Measurements from ENCODE around the gene KRTDAP. TPM values are rescaled to one million over a fixed set of nuclear protein-coding genes. Genes with fewer than 3 reads are reported as not detected.
A peak's percentile ranks its signal among the peaks of the same experiment; 100 is the strongest.
"Not testable (repeated sequence)": the region's sequence is repeated elsewhere in the genome, so short reads cannot be mapped to it uniquely, and the experiment has no call there.

KRTDAP gene
- total RNA-seq, 2 experiments from 2014 or later: not detected

DNA sequence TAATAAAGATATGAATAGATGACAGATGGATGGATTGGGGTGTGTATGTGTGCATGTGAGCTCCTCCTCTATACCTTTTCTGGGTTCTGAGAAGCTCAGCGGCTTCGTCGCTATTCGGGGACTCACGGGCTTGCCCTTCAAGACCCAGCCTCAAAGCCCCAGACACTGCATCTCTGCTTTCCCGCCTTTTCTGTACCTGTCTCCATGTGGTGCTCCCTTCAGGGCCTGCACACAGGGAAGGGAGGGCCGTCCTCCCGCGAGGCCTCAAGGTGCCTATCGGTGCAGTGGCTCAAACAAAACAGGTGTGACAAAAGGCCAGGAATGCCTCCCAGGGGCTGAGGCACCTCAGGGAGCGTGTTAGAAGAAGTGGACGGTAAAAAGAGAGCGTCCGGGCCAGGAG lies 16.2 kb downstream of the KRTDAP start:
- intact Hi-C loops (cut with micrococcal nuclease): no loop called here

DNA sequence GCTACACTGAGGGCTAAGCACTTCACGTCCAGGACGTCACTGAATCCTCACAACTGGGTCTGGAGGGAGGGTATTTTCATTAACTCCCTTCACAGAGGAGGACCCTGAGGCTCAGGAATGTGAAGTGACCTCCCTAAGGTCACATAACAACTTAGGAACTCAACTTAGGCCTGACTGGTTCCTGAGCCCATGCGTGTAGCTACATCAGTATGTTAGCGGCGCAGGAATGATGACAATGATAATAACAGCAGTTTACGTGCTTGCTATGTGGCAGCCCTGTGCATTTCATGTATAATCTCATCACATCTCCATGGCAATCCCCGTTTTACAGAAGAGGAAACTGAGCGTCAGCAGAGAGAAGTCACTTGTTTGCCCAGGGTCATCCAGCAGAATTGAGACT lies 18.3 kb downstream of the KRTDAP start:
- intact Hi-C loops (cut with micrococcal nuclease): no loop called here
- no peak for DNase-seq
- CTCF ChIA-PET: interaction anchor here (1.0 to 1.3 kb wide), 2 partner anchors 9 to 119 kb away, joined by 4 to 5 read pairs; no protein-coding TSS in a partner anchor
- Mint-ChIP-seq H3K27ac (no peak overlapping the region), H3K36me3 (ENCODE audit: low read depth) (no peaks in the 10 kb centered on the region), H3K4me1 (ENCODE audit: low read depth) (no peaks in the 10 kb centered on the region), H3K4me3 (no peak overlapping the region), H3K27me3 (ENCODE audit: low read depth) (no peaks in the 10 kb centered on the region), H3K9me3 (no peaks in the 10 kb centered on the region)

More for the DNA sequence above, 16.2 kb downstream of the KRTDAP start:
- Mint-ChIP-seq H3K4me3 (no peak overlapping the region), H3K27me3 (ENCODE audit: low read depth) (no peaks in the 10 kb centered on the region), H3K4me1 (ENCODE audit: low read depth) (no peaks in the 10 kb centered on the region), H3K9me3 (no peaks in the 10 kb centered on the region), H3K36me3 (ENCODE audit: low read depth) (no peaks in the 10 kb centered on the region), H3K27ac (no peak overlapping the region)
- CTCF ChIA-PET: interaction anchor here (0.6 to 1.6 kb wide), 2 partner anchors 21 to 57 kb away, joined by 4 to 7 read pairs; no protein-coding TSS in a partner anchor
- DNase-seq: no peak

GRCh38 chr19:35471075-35471474 lies 19.2 kb downstream of the KRTDAP start:
- H3K4me3 Mint-ChIP-seq; H3K36me3 Mint-ChIP-seq (ENCODE audit: low read depth); H3K27me3 Mint-ChIP-seq (ENCODE audit: low read depth); intact Hi-C loops (cut with micrococcal nuclease); H3K9me3 Mint-ChIP-seq; DNase-seq; H3K4me1 Mint-ChIP-seq (ENCODE audit: low read depth); H3K27ac Mint-ChIP-seq; CTCF ChIA-PET: not testable (repeated sequence)

DNA sequence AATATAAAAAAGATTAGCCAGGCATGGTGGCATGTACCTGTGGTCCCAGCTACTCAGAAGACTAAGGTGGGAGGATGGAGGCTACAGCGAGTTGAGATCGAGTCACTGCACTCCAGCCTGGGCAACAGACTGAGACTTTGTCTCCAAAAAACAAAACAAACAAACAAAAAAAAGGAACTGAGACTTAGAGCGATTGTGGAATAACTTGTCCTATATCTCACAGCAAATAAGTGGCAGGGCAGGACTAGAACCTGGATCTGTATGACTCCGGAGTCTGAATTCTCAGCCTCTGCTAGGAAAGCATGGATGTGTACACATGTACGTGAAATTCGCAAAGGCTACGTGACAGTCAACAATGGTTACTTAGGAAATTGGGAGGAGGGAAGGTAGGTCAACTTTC lies 20.1 kb downstream of the KRTDAP start:
- H3K4me3 Mint-ChIP-seq: no peak overlapping the region
- H3K27me3 Mint-ChIP-seq (ENCODE audit: low read depth): no peaks in the 10 kb centered on the region
- CTCF ChIA-PET: interaction anchor here (0.6 to 3.4 kb wide), 7 partner anchors 18 to 123 kb away, joined by 3 to 52 read pairs (median 3); partner anchors contain the start of genes FFAR1 and FFAR3
- no peaks in the 10 kb centered on the region for H3K9me3 Mint-ChIP-seq
- no peak for DNase-seq
- intact Hi-C loops (cut with micrococcal nuclease): no loop called here
- H3K27ac Mint-ChIP-seq: no peak overlapping the region
- H3K4me1 Mint-ChIP-seq (ENCODE audit: low read depth): no peaks in the 10 kb centered on the region
- H3K36me3 Mint-ChIP-seq (ENCODE audit: low read depth): no peaks in the 10 kb centered on the region

- Mint-ChIP-seq H3K27ac (no peak overlapping the region), H3K9me3 (no peaks in the 10 kb centered on the region), H3K27me3 (ENCODE audit: low read depth) (no peaks in the 10 kb centered on the region), H3K4me1 (ENCODE audit: low read depth) (peaks cover 4% of the 10 kb centered on the region), H3K4me3 (no peak overlapping the region), H3K36me3 (ENCODE audit: low read depth) (no peaks in the 10 kb centered on the region)
- DNase-seq: peak; percentile 75
- intact Hi-C loops (cut with micrococcal nuclease): loop anchor here (1.0 to 2.0 kb wide), 3 partner anchors 48 to 220 kb away; partner anchors contain the start of gene LSR
- CTCF ChIA-PET: interaction anchor here (0.6 to 3.4 kb wide), 12 partner anchors 27 to 273 kb away, joined by 3 to 52 read pairs (median 4); partner anchors contain the start of gene FFAR3
Measured at GRCh38 chr19:35468637-35469036, 21.6 kb downstream of the KRTDAP start.

DNA sequence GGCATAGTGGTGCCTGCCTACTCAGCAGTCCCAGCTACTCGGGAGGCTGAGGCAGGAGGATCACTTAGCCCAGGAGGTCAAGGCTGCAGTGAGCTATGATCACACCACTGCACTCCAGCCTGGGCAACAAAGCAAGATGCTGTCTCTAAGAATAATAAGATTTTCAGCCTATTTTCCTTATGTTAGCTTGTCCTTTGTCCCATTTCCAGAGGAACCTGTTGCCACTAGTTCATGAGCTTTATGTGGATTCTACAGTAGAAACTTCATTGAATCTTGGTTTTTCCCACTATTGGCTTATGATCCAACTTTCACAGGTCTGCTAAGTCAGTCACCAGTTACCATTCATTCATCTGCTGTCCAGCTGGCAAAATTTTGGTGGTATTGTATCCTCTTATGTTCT lies 24.0 kb downstream of the KRTDAP start:
- Mint-ChIP-seq H3K9me3 (no peaks in the 10 kb centered on the region), H3K4me1 (ENCODE audit: low read depth) (peaks cover 19% of the 10 kb centered on the region), H3K27me3 (ENCODE audit: low read depth) (no peaks in the 10 kb centered on the region), H3K27ac (no peak overlapping the region), H3K4me3 (no peak overlapping the region), H3K36me3 (ENCODE audit: low read depth) (no peaks in the 10 kb centered on the region)
- CTCF ChIA-PET: interaction anchor here (0.6 to 1.4 kb wide), 3 partner anchors 13 to 113 kb away, joined by 3 to 4 read pairs (median 3); partner anchors contain the start of gene FFAR3
- no peak for DNase-seq
- intact Hi-C loops (cut with micrococcal nuclease): no loop called here

- Mint-ChIP-seq H3K27ac (peak overlapping the region; percentile 15), H3K4me1 (ENCODE audit: low read depth) (peaks cover 24% of the 10 kb centered on the region)
- H3K36me3 Mint-ChIP-seq (ENCODE audit: low read depth); H3K27me3 Mint-ChIP-seq (ENCODE audit: low read depth); H3K9me3 Mint-ChIP-seq; DNase-seq; intact Hi-C loops (cut with micrococcal nuclease); H3K4me3 Mint-ChIP-seq: not testable (repeated sequence)
- CTCF ChIA-PET: interaction anchor here (0.6 to 1.7 kb wide), 6 partner anchors 9 to 143 kb away, joined by 3 to 7 read pairs (median 4); no protein-coding TSS in a partner anchor
Measured at GRCh38 chr19:35462956-35463355, 27.3 kb downstream of the KRTDAP start.

- CTCF ChIA-PET: interaction anchor here (1.4 to 1.7 kb wide), 3 partner anchors 10 to 48 kb away, joined by 4 to 7 read pairs (median 5); no protein-coding TSS in a partner anchor
- Mint-ChIP-seq H3K27ac (peak overlapping the region; percentile 15), H3K4me3 (no peak overlapping the region), H3K36me3 (ENCODE audit: low read depth) (no peaks in the 10 kb centered on the region), H3K27me3 (ENCODE audit: low read depth) (no peaks in the 10 kb centered on the region), H3K9me3 (no peaks in the 10 kb centered on the region), H3K4me1 (ENCODE audit: low read depth) (peaks cover 24% of the 10 kb centered on the region)
- peak; percentile 59 for DNase-seq
- intact Hi-C loops (cut with micrococcal nuclease): no loop called here
Measured at GRCh38 chr19:35462476-35462953, 27.7 kb downstream of the KRTDAP start.

- CTCF ChIA-PET: interaction anchor here (1.4 to 1.7 kb wide), 2 partner anchors 33 to 48 kb away, joined by 5 to 7 read pairs; no protein-coding TSS in a partner anchor
- DNase-seq; H3K36me3 Mint-ChIP-seq (ENCODE audit: low read depth); H3K27ac Mint-ChIP-seq; intact Hi-C loops (cut with micrococcal nuclease); H3K27me3 Mint-ChIP-seq (ENCODE audit: low read depth); H3K4me3 Mint-ChIP-seq; H3K9me3 Mint-ChIP-seq: not testable (repeated sequence)
- peaks cover 27% of the 10 kb centered on the region for H3K4me1 Mint-ChIP-seq (ENCODE audit: low read depth)
Measured at GRCh38 chr19:35461788-35462187, 28.5 kb downstream of the KRTDAP start.

DNA sequence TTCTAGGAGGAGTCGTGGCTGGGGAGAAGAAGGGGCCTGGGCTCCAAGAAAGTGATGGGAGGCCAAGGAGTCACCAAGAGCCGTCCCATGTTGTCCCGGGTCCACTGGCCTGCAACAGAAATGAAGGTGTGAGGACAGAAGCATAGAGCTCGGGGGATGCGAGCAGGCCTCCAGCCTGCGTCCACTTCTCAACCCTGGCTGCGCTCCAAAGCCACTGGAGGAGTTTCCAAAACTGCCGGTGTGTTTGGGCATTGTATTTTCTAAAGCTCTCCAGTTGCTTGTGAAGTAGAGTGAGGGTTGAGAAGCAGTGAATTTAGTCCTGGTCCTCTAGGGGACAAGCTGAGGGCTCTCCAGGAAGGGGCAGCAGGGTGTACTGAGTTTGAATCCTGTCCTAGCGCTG lies 29.2 kb downstream of the KRTDAP start:
- Mint-ChIP-seq H3K27me3 (ENCODE audit: low read depth) (no peaks in the 10 kb centered on the region), H3K36me3 (ENCODE audit: low read depth) (no peaks in the 10 kb centered on the region), H3K4me3 (no peak overlapping the region), H3K9me3 (no peaks in the 10 kb centered on the region), H3K27ac (no peak overlapping the region), H3K4me1 (ENCODE audit: low read depth) (peaks cover 27% of the 10 kb centered on the region)
- CTCF ChIA-PET: interaction anchor here (0.6 to 1.4 kb wide), 3 partner anchors 34 to 84 kb away, joined by 3 to 5 read pairs (median 5); no protein-coding TSS in a partner anchor
- intact Hi-C loops (cut with micrococcal nuclease): no loop called here
- no peak for DNase-seq

DNA sequence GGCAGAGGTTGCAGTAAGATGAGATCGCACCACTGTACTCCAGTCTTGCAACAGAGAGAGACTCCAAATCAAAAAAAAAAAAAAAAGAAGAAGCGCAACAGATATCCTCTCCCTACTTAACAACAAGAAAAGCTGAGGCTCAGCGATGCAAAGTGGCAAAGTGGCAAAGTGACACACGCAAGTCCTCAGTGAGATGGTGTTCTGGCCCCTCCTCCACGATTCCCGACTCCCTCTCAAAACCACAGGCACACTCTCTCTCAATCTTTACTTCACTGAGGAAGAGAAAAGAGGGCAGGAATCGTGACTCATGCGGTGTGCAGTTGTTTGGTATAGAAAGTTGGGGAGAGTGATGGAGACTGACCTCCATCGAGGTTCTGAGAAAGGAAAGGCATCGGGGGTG lies 29.7 kb downstream of the KRTDAP start:
- H3K9me3 Mint-ChIP-seq: no peaks in the 10 kb centered on the region
- H3K27me3 Mint-ChIP-seq (ENCODE audit: low read depth): no peaks in the 10 kb centered on the region
- H3K4me3 Mint-ChIP-seq: no peak overlapping the region
- H3K4me1 Mint-ChIP-seq (ENCODE audit: low read depth): peaks cover 27% of the 10 kb centered on the region
- no peak overlapping the region for H3K27ac Mint-ChIP-seq
- CTCF ChIA-PET: interaction anchor here (0.6 to 1.0 kb wide), 2 partner anchors 75 to 84 kb away, joined by 3 to 5 read pairs; no protein-coding TSS in a partner anchor
- intact Hi-C loops (cut with micrococcal nuclease): no loop called here
- DNase-seq: no peak
- no peaks in the 10 kb centered on the region for H3K36me3 Mint-ChIP-seq (ENCODE audit: low read depth)

DNA sequence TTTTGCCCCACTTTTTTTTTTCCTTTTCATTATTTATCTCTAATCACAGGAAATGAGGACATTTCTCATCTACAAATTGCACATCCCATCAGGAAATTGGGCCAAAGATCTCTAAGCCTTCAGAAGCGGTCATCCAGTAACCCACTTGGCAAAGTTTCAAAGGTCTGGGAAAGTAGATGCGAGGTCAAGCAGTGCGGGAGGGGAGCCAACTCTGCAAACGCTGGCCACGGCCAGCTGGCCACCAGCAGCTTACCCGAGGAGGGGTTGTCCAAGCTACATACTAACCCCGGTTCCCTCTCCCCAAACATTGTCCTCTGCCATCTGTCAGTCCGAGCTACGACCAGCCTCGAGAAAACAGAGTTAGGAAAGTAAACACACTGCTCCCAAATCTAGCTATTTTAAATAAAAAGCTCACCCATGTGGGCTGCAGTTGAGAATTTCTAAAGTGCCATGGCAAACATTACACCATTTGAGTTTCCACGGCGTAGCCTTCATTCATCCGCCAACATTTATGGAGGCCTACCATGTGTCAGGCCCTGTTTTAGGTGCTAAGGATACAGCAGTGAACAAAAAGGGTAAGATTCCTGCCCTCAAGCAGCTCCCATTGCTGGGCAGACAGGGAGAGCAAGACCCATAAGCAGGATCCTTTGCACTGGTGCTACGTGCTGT lies 30.7 kb downstream of the KRTDAP start:
- intact Hi-C loops (cut with micrococcal nuclease): no loop called here
- H3K4me1 Mint-ChIP-seq (ENCODE audit: low read depth): peaks cover 29% of the 10 kb centered on the region
- no peaks in the 10 kb centered on the region for H3K9me3 Mint-ChIP-seq
- H3K4me3 Mint-ChIP-seq: no peak overlapping the region
- DNase-seq: no peak
- CTCF ChIA-PET: interaction anchor here (1.3 kb wide), 1 partner anchor 106 kb away, joined by 3 read pairs; no protein-coding TSS in a partner anchor
- H3K27me3 Mint-ChIP-seq (ENCODE audit: low read depth): no peaks in the 10 kb centered on the region
- H3K27ac Mint-ChIP-seq: no peak overlapping the region
- no peaks in the 10 kb centered on the region for H3K36me3 Mint-ChIP-seq (ENCODE audit: low read depth)

Data from activated naive CD4-positive, alpha-beta T cell treated with anti-CD3 and anti-CD28 coated beads for 36 hours (primary cell).